Testis (tissue), 2 donors: ENCODE data around the gene CFAP61.

Source experiments
- CTCF ChIP-seq, 3 experiments: fragments of 450-650 bp in 2 of 3; fragments of 200-600 bp in 1 of 3; sonication (generic) in 1 of 3; IDR thresholded peaks; one replicate each; pipeline ENCODE4 v1.5.1; 2016 to 2019; ENCODE audit warnings: antibody characterized with exemption in 3 of 3, mild to moderate bottlenecking in 2 of 3, moderate library complexity in 1 of 3
- POLR2A ChIP-seq: fragments of 450-650 bp; IDR thresholded peaks from one replicate; pipeline ENCODE4 v1.6.1; 2017; ENCODE audit warnings: antibody characterized with exemption, mild to moderate bottlenecking, moderate library complexity

- TF ChIP-seq POLR2A (no peak), CTCF (IDR thresholded peaks at IDR 0.05) (no peak)
These were observed 245.4 kb downstream of the CFAP61 start for GRCh38 chr20:20297752-20298151.
